Activated CD4-positive, CD25-positive, alpha-beta regulatory T cell treated with anti-CD3 and anti-CD28 coated beads, Interleukin-2, amount 50 U/mL, for 72 hours (primary cell): ENCODE measurements around the gene IDH3G.
"Not testable (repeated sequence)": the region's sequence is repeated elsewhere in the genome, so short reads cannot be mapped to it uniquely, and the experiment has no call there.

Experiments
- DNase-seq: peaks from one replicate; pipeline ENCODE4 v3.0.0; 2021

IDH3G gene

DNA sequence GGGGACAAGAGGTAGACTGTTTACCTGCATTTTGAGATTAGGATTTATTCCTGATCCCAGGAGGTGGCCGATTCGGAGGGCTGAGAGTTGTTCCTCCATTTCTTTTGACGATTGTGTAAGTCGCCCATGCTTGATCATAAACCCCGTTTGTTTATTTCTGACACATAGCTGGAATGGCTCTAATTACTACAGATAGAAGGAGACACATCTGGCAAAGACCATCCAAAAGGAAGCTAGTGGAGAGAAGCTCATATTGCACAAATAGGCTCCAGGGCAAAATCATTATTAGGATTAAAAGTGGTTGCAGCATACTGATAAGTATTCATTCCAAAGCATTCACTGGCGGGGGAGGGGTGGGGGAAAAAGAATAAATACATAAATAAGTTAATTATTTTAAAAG, 47.2 kb downstream of the IDH3G start:
- not testable (repeated sequence) for DNase-seq

GRCh38 chrX:153746359-153746758, 47.8 kb downstream of the IDH3G start:
- no peak for DNase-seq

- DNase-seq = not testable (repeated sequence)
Measured at GRCh38 chrX:153745067-153745433, 49.1 kb downstream of the IDH3G start.

GRCh38 chrX:153744210-153745066, 49.7 kb downstream of the IDH3G start:
- DNase-seq = no peak

DNA sequence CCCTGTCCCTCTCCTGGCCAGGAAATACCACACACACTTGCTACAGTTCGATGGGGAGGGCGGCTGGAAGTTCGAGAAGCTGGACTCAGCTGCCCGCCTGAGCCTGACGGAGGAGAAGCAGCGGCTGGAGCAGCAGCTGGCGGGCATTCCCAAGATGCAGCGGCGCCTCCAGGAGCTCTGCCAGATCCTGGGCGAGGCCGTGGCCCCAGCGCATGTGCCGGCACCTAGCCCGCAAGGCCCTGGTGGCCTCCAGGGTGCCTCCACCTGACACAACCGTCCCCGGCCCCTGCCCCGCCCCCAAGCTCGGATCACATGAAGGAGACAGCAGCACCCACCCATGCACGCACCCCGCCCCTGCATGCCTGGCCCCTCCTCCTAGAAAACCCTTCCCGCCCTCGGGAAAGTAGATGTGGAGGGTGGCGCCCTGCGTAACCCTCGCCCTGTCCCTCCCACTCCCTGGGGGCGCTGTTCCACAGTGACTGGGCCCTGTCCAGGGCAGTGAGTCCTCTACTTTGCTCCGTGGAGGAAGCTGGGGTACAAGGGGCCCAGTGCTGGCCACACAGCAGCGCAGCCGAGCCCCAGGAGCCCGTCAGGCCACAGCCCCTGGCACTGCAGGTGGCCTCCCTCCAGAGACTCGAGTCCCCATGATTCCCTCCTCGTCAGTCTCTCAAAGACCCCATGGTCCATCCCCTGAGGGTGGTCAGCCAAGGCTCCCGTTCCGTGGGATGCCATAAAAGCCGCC, 50.5 kb downstream of the IDH3G start:
- DNase-seq = not testable (repeated sequence)

GRCh38 chrX:153742796-153743467, 51.2 kb downstream of the IDH3G start:
- DNase-seq = not testable (repeated sequence)

DNA sequence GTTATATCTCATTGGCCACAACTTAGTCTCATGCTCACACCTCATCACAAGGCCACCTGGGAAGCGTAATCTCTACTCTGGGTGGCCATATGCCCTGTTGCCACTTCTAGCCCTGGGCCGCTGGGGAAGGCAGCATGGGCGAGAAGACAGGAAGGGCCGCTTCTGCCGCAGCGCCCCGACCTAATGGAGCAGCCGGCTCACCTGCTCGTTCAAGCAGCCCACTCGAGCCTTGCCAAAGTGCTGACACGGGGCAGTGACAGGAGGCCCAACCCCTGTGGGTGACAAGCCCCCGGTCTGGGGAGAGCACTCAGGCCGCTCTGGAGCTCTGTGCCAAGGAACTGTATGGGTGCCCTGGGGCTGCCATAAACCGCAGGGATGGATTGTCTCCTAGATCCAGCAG, 52.1 kb downstream of the IDH3G start:
- not testable (repeated sequence) for DNase-seq

DNA sequence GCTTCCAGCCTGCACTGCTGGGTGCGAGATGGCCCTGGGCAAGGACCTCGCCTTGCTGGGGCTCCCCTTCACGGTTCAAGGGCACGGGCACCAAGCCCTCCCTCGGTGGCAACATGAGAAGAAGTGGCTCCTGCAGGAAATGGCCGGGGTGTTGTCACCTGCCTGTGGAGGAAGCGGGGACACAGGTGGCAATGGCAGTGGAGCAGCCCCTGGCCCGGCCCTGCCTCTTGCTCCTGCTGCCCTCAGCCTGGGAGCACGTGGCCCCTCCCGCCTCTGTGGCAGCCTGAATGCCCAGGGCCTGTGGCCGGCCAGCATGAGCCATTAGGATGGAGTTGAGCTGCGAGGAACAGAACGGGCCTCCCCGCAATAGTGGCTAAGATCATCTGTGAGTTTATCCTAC, 52.7 kb downstream of the IDH3G start:
- DNase-seq = no peak

DNA sequence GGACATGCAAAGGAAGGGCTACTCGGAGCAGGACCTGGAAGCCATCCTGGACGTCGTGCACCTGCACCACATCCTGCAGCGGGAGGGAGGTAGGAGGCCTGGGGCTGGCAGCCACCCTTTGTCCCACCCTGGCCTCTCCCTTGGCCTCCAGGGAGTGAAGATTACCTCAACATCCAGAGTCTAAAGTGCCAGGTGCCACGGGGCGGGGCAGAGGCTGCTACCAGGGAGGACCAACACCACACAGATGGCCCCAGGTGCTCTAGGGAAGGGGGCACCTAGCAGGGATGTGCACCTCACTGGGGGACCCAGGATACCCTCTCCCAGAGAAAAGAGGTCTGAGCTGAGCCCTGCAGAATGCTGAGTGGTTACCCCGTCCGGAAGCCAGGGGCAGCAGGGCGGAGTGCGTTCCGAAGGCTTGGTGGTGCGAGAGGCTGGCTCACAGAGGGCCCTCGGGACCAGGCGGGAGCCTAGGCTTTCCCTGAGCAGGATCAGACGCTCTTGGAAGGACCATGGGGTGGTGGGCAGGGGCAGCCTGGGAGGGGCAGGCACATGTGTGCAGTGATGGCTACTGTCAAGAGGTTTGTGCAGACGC, 53.4 kb downstream of the IDH3G start:
- no peak for DNase-seq

GRCh38 chrX:153739754-153740486, 54.3 kb downstream of the IDH3G start:
- no peak for DNase-seq

DNA sequence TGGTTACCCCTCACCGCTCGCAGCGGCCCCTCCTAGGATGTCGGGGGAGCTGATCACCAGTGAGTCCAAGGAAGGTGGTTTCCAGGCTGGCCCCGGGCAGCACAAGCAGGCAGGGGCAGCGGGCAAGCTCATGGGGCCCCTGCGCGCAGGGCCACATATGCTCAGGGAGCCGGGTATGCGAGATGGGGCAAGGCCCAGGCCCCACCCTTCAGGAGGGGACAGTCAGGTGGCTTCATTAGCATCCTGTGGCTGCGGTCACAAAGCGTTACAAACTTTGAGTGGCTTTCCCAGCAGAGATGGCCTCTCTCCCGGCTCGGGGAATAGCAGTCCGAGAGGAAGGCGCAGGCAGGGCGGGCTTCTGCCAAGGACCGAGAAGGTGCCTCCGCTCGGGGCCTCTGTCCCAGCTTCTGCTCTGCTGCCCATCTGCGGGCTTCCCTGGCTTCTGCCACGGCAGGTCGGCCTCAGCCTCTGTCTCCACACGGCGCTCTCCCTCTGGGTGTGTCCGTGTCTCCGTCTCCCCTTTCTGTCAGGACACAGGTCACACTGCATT, 56.0 kb downstream of the IDH3G start:
- no peak for DNase-seq

DNA sequence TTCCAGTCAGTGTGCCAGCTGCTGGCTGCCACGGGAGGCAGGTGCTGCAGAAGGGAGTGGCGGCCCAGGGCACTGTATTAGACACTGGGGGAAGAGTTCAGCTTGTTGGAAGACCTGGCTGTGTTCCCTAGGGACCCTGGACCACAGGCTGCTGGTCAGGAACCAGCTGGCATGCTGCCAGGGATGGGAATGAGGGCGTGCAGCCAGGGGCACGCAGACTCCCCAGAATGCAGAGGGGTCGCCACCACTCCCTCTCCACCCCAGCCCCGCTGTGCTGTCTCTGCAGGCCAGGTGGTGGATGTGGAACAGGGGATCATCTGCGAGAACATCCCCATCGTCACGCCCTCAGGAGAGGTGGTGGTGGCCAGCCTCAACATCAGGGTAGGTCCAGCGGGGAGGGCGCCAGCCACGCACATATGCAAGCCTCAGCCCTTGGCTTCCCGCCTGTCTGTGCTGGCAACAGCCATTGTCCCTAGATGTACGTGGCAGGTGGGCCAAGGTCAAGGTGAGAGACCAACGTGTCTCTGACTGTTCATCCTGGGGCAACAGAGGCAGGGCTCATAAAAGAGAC, 57.2 kb downstream of the IDH3G start:
- no peak for DNase-seq

DNA sequence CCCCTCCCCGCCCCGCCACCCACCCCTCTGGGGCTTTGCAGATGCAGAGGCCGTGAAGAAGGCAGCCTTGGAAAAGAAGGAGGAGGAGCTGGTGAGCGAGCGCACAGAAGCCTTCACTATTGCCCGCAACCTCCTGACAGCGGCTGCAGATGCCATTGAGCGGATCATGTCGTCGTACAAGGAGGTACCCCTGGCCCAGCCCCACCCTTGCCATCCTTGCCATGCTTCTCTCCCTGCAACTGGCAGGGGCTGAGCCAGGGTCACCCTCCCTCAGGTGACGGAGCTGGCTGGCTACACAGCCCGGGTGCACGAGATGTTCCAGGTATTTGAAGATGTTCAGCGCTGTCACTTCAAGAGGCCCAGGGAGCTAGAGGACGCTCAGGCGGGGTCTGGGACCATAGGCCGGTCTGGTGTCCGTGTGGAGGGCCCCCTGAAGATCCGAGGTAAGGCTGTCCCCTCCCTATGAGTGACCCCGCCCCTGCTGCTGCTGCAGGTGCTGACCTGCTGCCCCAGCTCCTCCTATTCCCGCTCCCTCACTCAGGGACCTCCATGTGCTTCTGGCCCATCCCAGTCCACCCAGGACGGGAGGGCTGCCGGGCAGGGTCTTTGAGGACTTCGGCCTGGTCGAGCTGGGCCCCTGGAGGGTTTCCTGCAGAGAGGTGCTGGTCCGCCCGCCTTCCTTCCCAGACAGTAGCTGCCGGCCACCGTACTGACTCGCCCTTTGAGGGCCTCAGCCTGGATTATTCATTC, 57.9 kb downstream of the IDH3G start:
- DNase-seq = no peak
